OCI-LY3 (cell line): Measurements from ENCODE around the gene RBBP8.

Experiments
- EZH2phosphoT487 ChIP-seq: fragments of 200-600 bp; shearing (Covaris generic); IDR thresholded peaks from 2 replicates; pipeline ENCODE4 v1.6.1; 2018; ENCODE audit warnings: antibody characterized with exemption, mixed run types, low read depth
- TF ChIP-seq, protein P1 (sequence below): fragments of 200-600, 300-600 bp; sonication (generic); IDR thresholded peaks from 2 replicates; pipeline ENCODE4 v1.5.1; 2014; ENCODE audit warnings: antibody characterized with exemption, low read length, low read depth

DNA sequence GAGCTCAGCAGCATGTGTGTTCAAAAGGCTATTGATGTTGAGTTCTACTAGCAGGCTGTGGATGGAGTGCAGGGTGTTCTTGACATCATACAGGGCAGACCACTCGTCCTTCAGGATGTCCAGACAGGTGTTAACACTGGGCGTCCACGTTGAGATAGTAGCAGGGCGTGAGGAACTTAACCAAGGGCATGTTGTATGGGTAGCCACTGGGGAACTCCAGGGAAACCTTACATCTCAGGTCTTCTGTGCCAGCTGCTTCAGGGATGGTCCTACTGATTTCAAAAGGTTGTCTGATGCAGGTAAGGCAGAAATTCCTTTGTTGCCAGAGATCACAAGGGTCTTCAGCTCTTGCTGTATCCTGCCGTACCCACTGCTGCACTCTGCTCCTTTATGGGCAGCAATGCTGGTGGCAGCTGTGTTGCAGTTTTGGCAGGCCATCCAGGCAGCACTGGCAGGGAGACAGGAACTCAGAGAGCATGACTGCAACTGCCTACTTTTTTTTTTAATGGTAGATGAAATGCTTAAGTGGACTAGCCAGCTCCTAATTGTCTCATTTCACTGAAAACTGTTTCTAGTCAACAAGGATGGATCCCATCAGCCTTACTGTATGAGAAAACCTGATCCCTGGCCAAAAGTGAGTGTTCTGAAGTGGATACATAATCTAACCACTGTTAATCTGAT, 32.4 kb upstream of the RBBP8 start:
- TF ChIP-seq, protein P1, sequence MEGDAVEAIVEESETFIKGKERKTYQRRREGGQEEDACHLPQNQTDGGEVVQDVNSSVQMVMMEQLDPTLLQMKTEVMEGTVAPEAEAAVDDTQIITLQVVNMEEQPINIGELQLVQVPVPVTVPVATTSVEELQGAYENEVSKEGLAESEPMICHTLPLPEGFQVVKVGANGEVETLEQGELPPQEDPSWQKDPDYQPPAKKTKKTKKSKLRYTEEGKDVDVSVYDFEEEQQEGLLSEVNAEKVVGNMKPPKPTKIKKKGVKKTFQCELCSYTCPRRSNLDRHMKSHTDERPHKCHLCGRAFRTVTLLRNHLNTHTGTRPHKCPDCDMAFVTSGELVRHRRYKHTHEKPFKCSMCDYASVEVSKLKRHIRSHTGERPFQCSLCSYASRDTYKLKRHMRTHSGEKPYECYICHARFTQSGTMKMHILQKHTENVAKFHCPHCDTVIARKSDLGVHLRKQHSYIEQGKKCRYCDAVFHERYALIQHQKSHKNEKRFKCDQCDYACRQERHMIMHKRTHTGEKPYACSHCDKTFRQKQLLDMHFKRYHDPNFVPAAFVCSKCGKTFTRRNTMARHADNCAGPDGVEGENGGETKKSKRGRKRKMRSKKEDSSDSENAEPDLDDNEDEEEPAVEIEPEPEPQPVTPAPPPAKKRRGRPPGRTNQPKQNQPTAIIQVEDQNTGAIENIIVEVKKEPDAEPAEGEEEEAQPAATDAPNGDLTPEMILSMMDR, result no peak
- TF ChIP-seq EZH2phosphoT487, result no peak
